Subcutaneous abdominal adipose tissue (tissue), 5 donors: ENCODE data around the gene TFEC.

Source experiments
- H3K27ac ChIP-seq: one replicate; pipeline ENCODE4 v1.7.0; 2013; ENCODE audit warnings: low read depth, mild to moderate bottlenecking, inconsistent platforms, low read length, moderate library complexity
- H3K27me3 ChIP-seq, 5 donors: one replicate each; pipeline ENCODE4 v1.7.0; 2013; ENCODE audit warnings: low read length in 5 of 5, inconsistent platforms in 1 of 5; ENCODE audit not compliant: control insufficient read depth in 5 of 5, insufficient read depth in 4 of 5
- H3K36me3 ChIP-seq, 5 donors: one replicate each; pipeline ENCODE4 v1.7.0; 2013; ENCODE audit warnings: low read length in 5 of 5; ENCODE audit not compliant: control insufficient read depth in 5 of 5, insufficient read depth in 5 of 5
- H3K4me1 ChIP-seq, 5 donors: one replicate each; pipeline ENCODE4 v1.7.0; 2013; ENCODE audit warnings: low read length in 5 of 5, mild to moderate bottlenecking in 3 of 5, moderate library complexity in 1 of 5; ENCODE audit not compliant: control insufficient read depth in 5 of 5, insufficient read depth in 5 of 5
- H3K4me3 ChIP-seq, 5 donors: one replicate each; pipeline ENCODE4 v1.7.0; 2013; ENCODE audit warnings: low read length in 5 of 5, low read depth in 1 of 5
- H3K9ac ChIP-seq, 5 donors: one replicate each; pipeline ENCODE4 v1.7.0; 2013; ENCODE audit warnings: low read length in 5 of 5, mild to moderate bottlenecking in 4 of 5, moderate library complexity in 3 of 5
- H3K9me3 ChIP-seq, 5 donors: one replicate each; pipeline ENCODE4 v1.7.0; 2013; ENCODE audit warnings: low read length in 5 of 5; ENCODE audit not compliant: control insufficient read depth in 5 of 5
- donor health status: healthy.
- donor health status: healthy.
- donor health status: healthy.
- donor health status: healthy.
- donor health status: healthy.

The TFEC gene

DNA sequence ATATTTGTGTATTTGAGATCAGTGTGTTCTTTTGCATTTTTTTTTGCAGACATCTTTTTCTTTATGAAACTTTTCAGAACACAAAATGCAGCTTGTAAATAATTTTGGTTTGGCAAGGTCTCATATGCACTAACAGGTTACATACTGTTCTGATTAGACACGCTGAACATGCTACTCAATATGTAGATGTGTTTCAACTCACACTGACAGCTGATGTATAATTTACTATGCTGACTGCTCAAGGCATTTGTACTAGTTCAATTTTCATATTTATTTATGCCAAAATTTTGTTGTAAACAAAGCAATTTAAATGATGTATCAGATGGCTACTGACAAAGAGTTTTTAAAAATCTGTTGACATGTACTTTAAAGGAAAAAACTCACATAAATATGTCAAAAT lies 123.8 kb downstream of the TFEC start:
- Histone ChIP-seq H3K36me3 (no peaks in the 10 kb centered on the region), H3K9ac (no peak overlapping the region), H3K27me3 (no peaks in the 10 kb centered on the region), H3K27ac (no peak overlapping the region), H3K9me3 (no peaks in the 10 kb centered on the region), H3K4me1 (peaks cover 0 to 4% (median 0%) of the 10 kb centered on the region in 5 donors), H3K4me3 (no peak overlapping the region)

DNA sequence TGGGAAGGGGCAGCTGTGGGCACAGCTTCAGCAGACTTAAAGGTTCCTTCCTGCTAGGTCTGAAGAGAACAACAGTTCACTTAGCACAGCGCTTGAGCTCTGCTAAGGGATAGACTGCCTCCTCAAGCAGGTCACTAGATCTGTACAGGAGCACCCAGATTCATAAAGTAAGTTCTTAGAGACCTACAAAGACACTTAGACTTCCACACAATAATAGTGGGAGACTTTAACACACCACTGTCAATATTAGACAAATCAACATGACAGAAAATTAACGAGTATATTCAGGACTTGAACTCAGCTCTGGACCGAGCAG lies 140.9 kb downstream of the TFEC start:
- Histone ChIP-seq H3K27ac (no peak overlapping the region), H3K27me3 (no peaks in the 10 kb centered on the region), H3K36me3 (no peaks in the 10 kb centered on the region), H3K4me3 (no peak overlapping the region), H3K4me1 (no peaks in the 10 kb centered on the region), H3K9me3 (peaks cover 0 to 7% (median 3%) of the 10 kb centered on the region in 5 donors), H3K9ac (no peak overlapping the region)

DNA sequence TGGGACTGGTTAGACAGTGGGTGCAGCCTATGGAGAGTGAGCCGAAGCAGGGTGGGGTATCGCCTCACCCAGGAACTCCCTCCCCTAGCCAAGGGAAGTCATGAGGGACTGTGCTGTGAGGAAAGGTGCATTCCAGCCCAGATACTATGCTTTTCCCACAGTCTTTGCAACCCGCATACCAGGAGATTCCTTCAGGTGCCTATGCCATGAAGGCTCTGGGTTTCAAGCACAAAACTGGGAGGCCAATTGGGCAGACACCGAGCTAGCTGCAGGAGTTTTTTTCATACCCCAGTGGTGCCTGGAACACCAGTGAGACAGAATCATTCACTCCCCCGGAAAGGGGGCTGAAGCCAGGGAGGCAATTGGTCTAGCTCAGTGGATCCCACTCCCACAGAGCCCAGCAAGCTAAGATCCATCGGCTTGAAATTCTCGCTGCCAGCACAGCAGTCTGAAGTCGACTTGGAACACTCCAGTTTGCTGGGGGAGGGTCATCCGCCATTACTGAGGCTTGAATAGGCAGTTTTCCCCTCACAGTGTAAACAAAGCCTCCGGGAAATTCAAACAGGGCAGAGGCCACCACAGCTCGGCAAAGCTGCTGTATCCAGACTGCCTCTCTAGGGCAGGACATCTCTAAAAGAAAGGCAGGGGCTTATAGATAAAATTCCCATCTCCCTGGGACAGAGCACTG lies 141.4 kb downstream of the TFEC start:
- H3K4me3 ChIP-seq = no peak overlapping the region
- H3K4me1 ChIP-seq = no peaks in the 10 kb centered on the region
- H3K9me3 ChIP-seq = peaks cover 0 to 7% (median 3%) of the 10 kb centered on the region in 5 donors
- H3K27me3 ChIP-seq = no peaks in the 10 kb centered on the region
- no peaks in the 10 kb centered on the region for H3K36me3 ChIP-seq
- H3K27ac ChIP-seq = no peak overlapping the region
- H3K9ac ChIP-seq = no peak overlapping the region

- Histone ChIP-seq H3K4me3 (no peak overlapping the region), H3K4me1 (no peaks in the 10 kb centered on the region), H3K9ac (no peak overlapping the region), H3K36me3 (no peaks in the 10 kb centered on the region), H3K27me3 (no peaks in the 10 kb centered on the region), H3K9me3 (peaks cover 0 to 7% (median 3%) of the 10 kb centered on the region in 5 donors), H3K27ac (no peak overlapping the region)
Observed at GRCh38 chr7:115885550-115885949, 145.0 kb downstream of the TFEC start.
